ENCODE results near the gene FAM20B. TPM values are rescaled to one million over a fixed set of nuclear protein-coding genes. Genes with fewer than 3 reads are reported as not detected.

Gene FAM20B
- total RNA-seq, 1 experiment from 2014 or later = 52.6 TPM

- no peaks in the 10 kb centered on the region for H3K9me3 ChIP-seq (replicated peaks)
- H3K4me3 ChIP-seq = no peak overlapping the region
- no peak overlapping the region for H3K27ac ChIP-seq
- H3K4me1 ChIP-seq (replicated peaks) = 0 out of 2 replicates have a peak, but pooled peaks cover 4% of the 10 kb centered on the region
- H3K27me3 ChIP-seq (replicated peaks) = no peaks in the 10 kb centered on the region
- peaks cover 95% of the 10 kb centered on the region for H3K36me3 ChIP-seq
- DNase-seq (ENCODE audit: low read depth in 1 of 2, low spot score in 2 of 2) = no peak
Measured at GRCh38 chr1:179103999-179104398, 78.3 kb downstream of the FAM20B start.

DNA sequence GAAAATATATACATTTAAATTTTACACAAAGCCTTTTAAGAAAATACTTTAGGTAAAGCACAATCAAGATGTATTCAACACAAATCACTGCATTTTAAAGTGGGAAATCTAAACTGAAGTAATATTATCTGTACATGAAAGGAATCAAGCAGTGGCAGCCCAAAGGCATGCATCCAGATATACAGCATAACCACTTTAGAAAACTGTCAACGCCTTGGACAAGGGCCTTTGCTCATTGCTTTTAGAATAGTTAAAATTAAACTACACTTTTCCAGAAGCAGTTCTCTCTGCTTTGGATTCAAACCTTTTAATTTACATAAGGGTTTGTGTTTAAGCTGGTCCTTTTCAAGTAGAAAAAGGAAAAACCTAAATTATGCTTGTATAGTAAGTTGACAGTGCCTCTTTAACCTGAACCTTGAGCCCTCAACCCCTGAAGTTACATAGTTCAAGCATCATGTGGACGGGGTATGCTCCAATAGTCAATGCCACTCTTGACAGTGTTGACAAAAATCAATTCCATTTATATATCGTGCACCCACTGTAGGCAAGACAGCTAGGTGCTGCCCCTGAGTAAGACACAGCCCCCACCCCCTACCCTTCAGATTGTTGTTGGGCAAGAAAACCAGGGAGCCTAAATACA, 79.0 kb downstream of the FAM20B start:
- Histone ChIP-seq H3K4me1 (replicated peaks) (0 out of 2 replicates have a peak, but pooled peaks cover 4% of the 10 kb centered on the region), H3K27me3 (replicated peaks) (no peaks in the 10 kb centered on the region), H3K27ac (no peak overlapping the region), H3K9me3 (replicated peaks) (no peaks in the 10 kb centered on the region), H3K4me3 (no peak overlapping the region), H3K36me3 (peaks cover 95% of the 10 kb centered on the region)
- no peak for DNase-seq (ENCODE audit: low read depth in 1 of 2, low spot score in 2 of 2)

- Histone ChIP-seq H3K27ac (no peak overlapping the region), H3K4me3 (no peak overlapping the region), H3K36me3 (peaks cover 95% of the 10 kb centered on the region), H3K9me3 (replicated peaks) (no peaks in the 10 kb centered on the region), H3K4me1 (replicated peaks) (0 out of 2 replicates have a peak, but pooled peaks cover 4% of the 10 kb centered on the region), H3K27me3 (replicated peaks) (no peaks in the 10 kb centered on the region)
- no peak for DNase-seq (ENCODE audit: low read depth in 1 of 2, low spot score in 2 of 2)
Measured at GRCh38 chr1:179105393-179105792, 79.7 kb downstream of the FAM20B start.

- DNase-seq (ENCODE audit: low read depth in 1 of 2, low spot score in 2 of 2) = no peak
- Histone ChIP-seq H3K4me1 (replicated peaks) (0 out of 2 replicates have a peak, but pooled peaks cover 4% of the 10 kb centered on the region), H3K27me3 (replicated peaks) (no peaks in the 10 kb centered on the region), H3K36me3 (peaks cover 96% of the 10 kb centered on the region), H3K27ac (no peak overlapping the region), H3K4me3 (no peak overlapping the region), H3K9me3 (replicated peaks) (no peaks in the 10 kb centered on the region)
Measured at GRCh38 chr1:179107706-179108629, 82.3 kb downstream of the FAM20B start.

DNA sequence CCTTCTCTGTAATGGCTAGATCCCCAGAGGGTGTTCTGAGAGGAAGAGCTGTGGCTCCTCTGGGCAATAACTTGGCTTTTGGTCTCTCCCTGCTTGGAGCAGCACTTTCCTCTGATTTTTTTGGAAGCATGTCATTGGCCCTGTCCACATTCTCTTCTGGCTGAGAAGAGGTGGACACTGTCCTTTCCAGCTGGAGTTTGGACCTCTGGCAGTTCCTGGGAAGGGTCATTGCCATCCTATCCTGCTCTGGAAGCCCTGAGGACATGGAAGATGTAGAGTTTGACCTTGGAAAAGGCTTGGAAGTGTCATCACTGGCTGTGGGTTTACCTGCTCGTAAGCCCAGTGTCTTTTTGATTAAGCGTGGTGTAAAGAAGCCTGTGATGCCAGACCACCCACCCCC, 83.0 kb downstream of the FAM20B start:
- H3K27me3 ChIP-seq (replicated peaks) = no peaks in the 10 kb centered on the region
- H3K9me3 ChIP-seq (replicated peaks) = no peaks in the 10 kb centered on the region
- DNase-seq (ENCODE audit: low read depth in 1 of 2, low spot score in 2 of 2) = no peak
- 0 out of 2 replicates have a peak, but pooled peaks cover 4% of the 10 kb centered on the region for H3K4me1 ChIP-seq (replicated peaks)
- no peak overlapping the region for H3K27ac ChIP-seq
- H3K4me3 ChIP-seq = no peak overlapping the region
- peaks cover 96% of the 10 kb centered on the region for H3K36me3 ChIP-seq

DNA sequence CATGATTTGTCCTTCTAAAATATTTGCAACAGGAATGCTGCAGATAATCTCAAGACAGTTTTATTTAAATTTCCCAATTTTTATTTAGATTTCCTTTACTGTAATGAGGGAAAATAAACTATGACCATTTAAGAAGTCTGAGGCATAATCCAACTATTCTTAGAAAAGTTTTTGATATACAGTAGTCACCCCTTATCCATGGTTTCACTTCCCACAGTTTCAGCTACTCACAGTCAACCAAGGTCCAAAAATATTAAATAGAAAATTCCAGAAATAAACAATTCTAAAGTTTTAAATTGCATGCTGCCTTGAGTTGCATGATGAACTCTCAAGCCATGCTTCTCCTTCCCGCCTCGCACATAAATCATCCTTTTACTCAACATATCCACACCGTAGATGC, 89.5 kb downstream of the FAM20B start:
- H3K27me3 ChIP-seq (replicated peaks) = no peaks in the 10 kb centered on the region
- no peak overlapping the region for H3K27ac ChIP-seq
- H3K4me1 ChIP-seq (replicated peaks) = no peaks in the 10 kb centered on the region
- peaks cover 97% of the 10 kb centered on the region for H3K36me3 ChIP-seq
- DNase-seq (ENCODE audit: low read depth in 1 of 2, low spot score in 2 of 2) = no peak
- H3K4me3 ChIP-seq = no peak overlapping the region
- no peaks in the 10 kb centered on the region for H3K9me3 ChIP-seq (replicated peaks)

DNA sequence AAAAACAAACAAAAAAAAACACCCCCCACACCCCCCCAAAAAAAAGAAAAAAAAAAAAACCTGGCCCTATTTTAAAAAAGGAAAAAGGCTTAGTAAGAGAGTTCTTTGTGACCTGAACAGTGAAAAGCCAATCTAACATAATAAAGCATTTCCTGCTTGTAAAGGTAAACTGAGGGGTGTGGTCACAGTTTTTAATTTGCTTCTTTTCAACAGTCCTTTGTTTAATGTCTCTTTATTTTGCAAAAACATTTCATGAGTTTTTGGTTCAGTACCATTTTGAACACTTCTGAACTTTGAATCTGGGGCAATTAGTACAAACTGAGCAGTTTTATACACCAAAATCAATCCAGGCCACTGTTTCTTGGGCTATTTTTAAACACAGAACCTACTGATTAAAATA, 93.8 kb downstream of the FAM20B start:
- Histone ChIP-seq H3K27ac (no peak overlapping the region), H3K4me3 (no peak overlapping the region), H3K27me3 (replicated peaks) (no peaks in the 10 kb centered on the region), H3K9me3 (replicated peaks) (no peaks in the 10 kb centered on the region), H3K36me3 (peaks cover 94% of the 10 kb centered on the region), H3K4me1 (replicated peaks) (no peaks in the 10 kb centered on the region; the same call in 1 of the 2 replicates)
- DNase-seq (ENCODE audit: low read depth in 1 of 2, low spot score in 2 of 2) = no peak

DNA sequence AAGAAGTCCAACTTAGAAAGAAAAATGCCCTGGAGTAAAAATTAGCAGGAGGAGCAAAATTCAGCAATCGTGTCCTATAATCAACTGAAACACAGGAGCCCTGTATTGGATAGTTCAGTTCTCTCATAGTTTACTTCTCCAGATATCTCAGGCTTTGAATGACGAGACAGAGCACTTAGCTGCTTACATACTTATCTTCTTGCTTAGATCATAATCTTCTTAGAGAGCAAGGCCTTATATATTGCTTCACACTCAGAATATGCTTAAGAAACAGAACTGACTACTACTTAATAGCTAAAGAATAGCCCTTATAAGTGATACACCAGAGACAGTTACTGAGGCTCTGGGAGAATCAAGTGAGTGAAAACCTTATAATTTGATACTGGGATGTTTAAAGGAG, 95.0 kb downstream of the FAM20B start:
- Histone ChIP-seq H3K27me3 (replicated peaks) (no peaks in the 10 kb centered on the region), H3K4me3 (no peak overlapping the region), H3K9me3 (replicated peaks) (no peaks in the 10 kb centered on the region), H3K27ac (no peak overlapping the region), H3K4me1 (replicated peaks) (peaks cover 12% of the 10 kb centered on the region; the same call in 1 of the 2 replicates), H3K36me3 (peaks cover 94% of the 10 kb centered on the region)
- DNase-seq (ENCODE audit: low read depth in 1 of 2, low spot score in 2 of 2) = no peak

DNA sequence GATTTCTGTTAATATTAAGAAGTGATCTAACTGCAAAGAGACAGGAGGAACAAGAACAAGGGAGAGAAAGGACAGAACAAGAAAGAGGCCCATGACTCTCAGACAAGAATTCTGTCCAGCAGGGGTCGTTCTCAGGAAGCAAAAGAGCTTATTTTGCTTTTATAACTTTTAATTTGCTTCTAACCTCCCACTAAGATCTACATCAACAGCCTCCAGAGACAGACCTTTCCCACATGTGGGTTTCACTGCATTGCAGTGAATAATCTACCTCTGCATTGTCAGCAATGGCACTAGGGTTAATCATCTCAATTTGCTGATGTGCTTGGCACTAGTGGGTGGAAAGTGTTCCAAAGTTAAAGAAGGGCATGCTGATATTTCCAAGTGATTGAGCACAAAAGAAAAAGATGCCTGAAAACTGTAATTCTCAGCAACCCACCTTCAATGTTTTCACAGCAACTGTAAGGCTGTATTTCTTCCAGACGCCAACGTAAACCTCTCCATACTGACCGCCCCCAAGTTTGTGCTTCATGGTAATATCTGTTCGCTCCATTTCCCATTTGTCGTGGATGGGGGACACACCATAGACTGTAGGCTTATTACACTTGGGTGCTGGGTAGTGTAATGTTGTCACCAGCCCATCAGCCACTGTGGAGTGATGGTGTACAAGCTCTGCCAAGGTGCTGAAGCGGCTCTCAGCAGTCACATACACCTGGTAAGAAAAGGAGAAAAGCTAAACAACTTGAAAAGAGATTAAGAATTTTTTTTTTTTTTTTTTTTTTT, 95.7 kb downstream of the FAM20B start:
- H3K27ac ChIP-seq = no peak overlapping the region
- H3K4me1 ChIP-seq (replicated peaks) = peaks cover 12% of the 10 kb centered on the region; the same call in 1 of the 2 replicates

DNA sequence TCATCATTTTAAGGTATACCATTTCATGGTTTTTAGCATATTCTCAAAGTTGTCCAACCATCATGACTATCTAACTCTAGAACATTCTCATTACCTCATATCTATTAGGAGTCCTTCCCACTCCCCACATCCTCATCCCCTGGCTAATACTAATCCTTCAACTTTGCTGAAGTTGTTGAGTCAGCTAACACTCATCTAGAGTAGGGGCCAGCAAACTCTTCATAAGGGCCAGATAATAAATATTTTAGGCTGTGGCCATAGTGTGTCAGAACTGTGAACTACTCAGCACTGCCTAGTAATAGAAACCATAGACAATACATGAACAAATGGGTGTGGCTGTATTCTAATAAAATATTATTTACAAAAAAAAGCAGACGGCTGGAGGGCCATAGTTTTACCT, 99.2 kb downstream of the FAM20B start:
- no peak for DNase-seq (ENCODE audit: low read depth in 1 of 2, low spot score in 2 of 2)
- H3K27me3 ChIP-seq (replicated peaks) = no peaks in the 10 kb centered on the region
- H3K27ac ChIP-seq = 0 out of 2 replicates have a peak overlapping the region, but pooled peaks have one; percentile 13
- no peak overlapping the region for H3K4me3 ChIP-seq
- H3K9me3 ChIP-seq (replicated peaks) = no peaks in the 10 kb centered on the region
- H3K36me3 ChIP-seq = peaks cover 88% of the 10 kb centered on the region
- peaks cover 36% of the 10 kb centered on the region for H3K4me1 ChIP-seq (replicated peaks)

More for the DNA sequence above, 95.7 kb downstream of the FAM20B start:
- Histone ChIP-seq H3K27me3 (replicated peaks) (no peaks in the 10 kb centered on the region), H3K4me3 (no peak overlapping the region), H3K36me3 (peaks cover 94% of the 10 kb centered on the region), H3K9me3 (replicated peaks) (no peaks in the 10 kb centered on the region)
- peak in 1 of 2 experiments; percentile 53 for DNase-seq (ENCODE audit: low read depth in 1 of 2, low spot score in 2 of 2)

Other genes with a start within 250 kb of the FAM20B start
- 0.13 TPM in 1 of 2 replicates, not detected in the other for gene ANGPTL1, start 154.8 kb upstream of the FAM20B start, total RNA-seq (2014; rRNA removed; shearing (Covaris generic))
- 27.9 and 30.8 TPM in 2 replicates for gene TOR3A, start 56.2 kb downstream of the FAM20B start, total RNA-seq (2014; rRNA removed; shearing (Covaris generic))
- gene ABL2, start 203.8 kb downstream of the FAM20B start, total RNA-seq (2014; rRNA removed; shearing (Covaris generic)) = 18.7 and 39.9 TPM in 2 replicates

Measured in SJSA1 (cell line).